Hypothalamus (tissue), 51 donors: ENCODE results near the gene ATP11C.
"Not testable (repeated sequence)": the region's sequence is repeated elsewhere in the genome, so short reads cannot be mapped to it uniquely, and the experiment has no call there.

Experiments
- DNase-seq, 51 donors: peaks; one replicate each; lab custom pipeline; 2025; lab: John Stamatoyannopoulos, UW

Gene ATP11C

GRCh38 chrX:139869796-139870195, 63.1 kb downstream of the ATP11C start:
- DNase-seq, result no peak

GRCh38 chrX:139864640-139865039, 68.2 kb downstream of the ATP11C start:
- DNase-seq, result no peak

GRCh38 chrX:139862208-139862607, 70.6 kb downstream of the ATP11C start:
- no peak for DNase-seq

GRCh38 chrX:139856826-139857225, 76.0 kb downstream of the ATP11C start:
- not testable (repeated sequence) for DNase-seq

- DNase-seq, result no peak
These were observed 81.1 kb downstream of the ATP11C start for GRCh38 chrX:139851730-139852129.

GRCh38 chrX:139850968-139851367, 81.9 kb downstream of the ATP11C start:
- no peak for DNase-seq

GRCh38 chrX:139844884-139845283, 88.0 kb downstream of the ATP11C start:
- DNase-seq, result no peak

- no peak for DNase-seq
These were observed 88.7 kb downstream of the ATP11C start for GRCh38 chrX:139844163-139844562.

- no peak for DNase-seq
These were observed 90.3 kb downstream of the ATP11C start for GRCh38 chrX:139842326-139843185.

- not testable (repeated sequence) for DNase-seq
These were observed 96.5 kb downstream of the ATP11C start for GRCh38 chrX:139836335-139836734.

GRCh38 chrX:139834879-139835278, 98.0 kb downstream of the ATP11C start:
- DNase-seq, result no peak

- no peak for DNase-seq
These were observed 100.0 kb downstream of the ATP11C start for GRCh38 chrX:139832718-139833309.

- no peak for DNase-seq
These were observed 101.0 kb downstream of the ATP11C start for GRCh38 chrX:139831675-139832456.

- DNase-seq, result no peak
These were observed 101.8 kb downstream of the ATP11C start for GRCh38 chrX:139831017-139831416.

- no peak for DNase-seq
These were observed 104.0 kb downstream of the ATP11C start for GRCh38 chrX:139828830-139829229.

GRCh38 chrX:139828033-139828432, 104.8 kb downstream of the ATP11C start:
- no peak for DNase-seq

GRCh38 chrX:139826065-139827044, 106.5 kb downstream of the ATP11C start:
- no peak for DNase-seq

GRCh38 chrX:139825618-139826017, 107.2 kb downstream of the ATP11C start:
- DNase-seq, result no peak

GRCh38 chrX:139823806-139824205, 109.0 kb downstream of the ATP11C start:
- no peak for DNase-seq

- DNase-seq, result no peak
These were observed 112.4 kb downstream of the ATP11C start for GRCh38 chrX:139820358-139820984.
